SKM-1 (cell line): ENCODE measurements around the gene METTL14.
"Not testable (repeated sequence)": the region's sequence is repeated elsewhere in the genome, so short reads cannot be mapped to it uniquely, and the experiment has no call there.

ENCODE experiments used
- DNase-seq: peaks from one replicate; lab custom pipeline; 2025; ENCODE audit not compliant: unreplicated experiment; lab: John Stamatoyannopoulos, UW

Gene METTL14

GRCh38 chr4:118684873-118685811 lies at the start of gene METTL14:
Gene METTL14 (plus strand): TSS chr4:118685392. CDS start chr4:118685535, 143 bp downstream.
- peak; percentile 87 for DNase-seq

- not testable (repeated sequence) for DNase-seq
Observed at GRCh38 chr4:118636126-118636525, 49.1 kb upstream of the METTL14 start.

GRCh38 chr4:118664665-118665064 lies 20.5 kb upstream of the METTL14 start:
- DNase-seq = not testable (repeated sequence)

GRCh38 chr4:118669220-118669619 lies 16.0 kb upstream of the METTL14 start:
- DNase-seq = not testable (repeated sequence)

GRCh38 chr4:118670968-118671367 lies 14.2 kb upstream of the METTL14 start:
- not testable (repeated sequence) for DNase-seq

DNA sequence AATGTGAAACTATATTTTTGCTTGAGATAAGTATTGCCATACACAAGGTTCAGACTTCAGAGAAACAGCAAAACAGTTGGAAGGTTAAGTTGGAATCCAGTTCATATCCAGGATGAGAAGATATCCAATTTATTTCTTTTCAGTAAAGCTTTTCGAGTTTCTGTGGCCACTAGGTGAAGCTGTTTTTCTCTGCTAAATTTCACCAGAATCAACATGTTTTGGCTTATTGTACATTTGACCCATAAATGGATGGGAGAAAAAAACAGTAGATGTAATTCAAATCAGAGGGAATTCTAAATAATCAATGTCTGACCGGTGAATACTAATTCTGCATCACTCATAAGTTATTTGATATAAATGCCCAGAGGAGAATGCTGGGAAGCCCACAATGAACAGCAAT lies 9.1 kb upstream of the METTL14 start:
- no peak for DNase-seq

- DNase-seq = no peak
Observed at GRCh38 chr4:118680808-118681207, 4.4 kb upstream of the METTL14 start.

DNA sequence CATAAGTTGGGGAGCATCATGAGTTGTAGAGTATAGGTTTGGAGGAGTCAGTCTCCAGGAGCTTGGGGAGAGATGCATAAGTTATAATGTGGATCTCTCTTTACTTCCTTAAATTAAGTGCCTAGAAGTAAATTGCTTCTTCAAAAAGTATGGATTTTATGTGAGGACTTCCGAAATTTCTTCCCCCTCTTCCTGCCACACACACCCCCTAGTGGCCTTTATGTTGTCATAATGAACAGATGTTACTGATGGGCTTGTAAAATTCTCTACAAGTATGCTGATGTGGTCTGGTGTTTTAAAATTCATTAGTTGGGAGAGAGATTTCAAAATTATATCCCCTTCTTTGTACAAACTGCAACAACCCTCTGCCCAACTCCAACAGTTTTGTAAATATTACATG lies 2.3 kb upstream of the METTL14 start:
- DNase-seq = peak; percentile 21

GRCh38 chr4:118683513-118683912 lies 1.7 kb upstream of the METTL14 start:
- no peak for DNase-seq

GRCh38 chr4:118703118-118703517 lies 17.9 kb downstream of the METTL14 start:
- DNase-seq = no peak

- no peak for DNase-seq
Observed at GRCh38 chr4:118711052-118711451, 25.9 kb downstream of the METTL14 start.

DNA sequence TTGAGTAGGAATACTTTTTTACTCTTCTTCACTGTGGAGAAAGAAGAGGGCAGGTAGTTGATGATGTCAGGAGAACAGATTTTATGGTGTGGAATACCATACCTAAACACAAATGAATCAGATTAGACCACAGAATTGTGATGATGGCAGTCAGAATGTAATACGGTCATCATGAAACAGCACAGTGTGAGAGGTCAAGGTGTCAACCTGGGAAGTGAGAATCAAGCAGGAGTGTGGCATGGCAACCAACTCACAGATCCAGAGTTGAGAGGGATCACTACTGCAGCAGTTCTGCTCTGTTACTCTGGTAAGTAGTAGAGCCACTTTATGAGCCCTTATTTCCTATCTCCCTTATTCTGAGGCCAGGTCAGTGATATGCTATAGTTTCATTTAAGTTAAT lies 27.7 kb downstream of the METTL14 start:
- DNase-seq = no peak

GRCh38 chr4:118714682-118715081 lies 29.5 kb downstream of the METTL14 start:
- DNase-seq = no peak

- no peak for DNase-seq
Observed at GRCh38 chr4:118716304-118716703, 31.1 kb downstream of the METTL14 start.

GRCh38 chr4:118718511-118719170 lies 33.4 kb downstream of the METTL14 start:
- no peak for DNase-seq

DNA sequence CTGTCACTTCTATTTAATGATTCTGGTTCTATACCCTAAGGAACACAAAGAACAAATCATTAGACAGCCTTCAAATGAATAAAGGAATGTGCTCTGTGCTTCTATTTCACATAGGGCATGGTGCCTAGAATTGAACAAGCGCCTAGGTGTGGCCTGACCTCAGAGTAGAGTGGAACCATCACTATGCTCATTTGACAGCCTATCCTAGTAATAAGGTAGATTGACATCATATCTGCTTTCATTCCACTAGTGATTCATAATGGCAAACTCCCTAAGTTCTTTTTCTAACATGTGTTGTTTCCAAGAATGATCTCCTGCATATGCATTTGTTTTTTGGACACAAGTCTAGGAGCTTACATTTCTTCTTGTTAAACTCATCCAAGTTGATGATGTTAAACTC lies 36.6 kb downstream of the METTL14 start:
- no peak for DNase-seq

DNA sequence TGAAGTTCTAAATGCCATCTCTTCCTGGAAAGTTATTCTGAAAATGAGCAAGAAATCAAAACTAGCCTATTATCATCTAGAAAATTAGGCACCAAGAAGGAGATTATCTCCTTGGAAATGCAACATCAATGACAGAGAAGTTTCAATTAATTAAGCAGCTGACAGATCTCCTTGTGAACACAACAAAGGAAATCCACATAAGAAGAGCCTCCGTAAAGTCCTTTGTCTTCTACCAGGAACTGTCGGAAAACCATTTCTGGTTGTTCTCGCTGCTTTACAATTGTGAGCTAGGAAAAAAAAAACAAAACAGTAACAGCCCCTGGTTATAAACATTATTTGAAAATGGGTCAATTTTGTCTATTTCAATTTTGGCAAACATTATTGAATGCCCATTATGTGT lies 38.2 kb downstream of the METTL14 start:
- no peak for DNase-seq

DNA sequence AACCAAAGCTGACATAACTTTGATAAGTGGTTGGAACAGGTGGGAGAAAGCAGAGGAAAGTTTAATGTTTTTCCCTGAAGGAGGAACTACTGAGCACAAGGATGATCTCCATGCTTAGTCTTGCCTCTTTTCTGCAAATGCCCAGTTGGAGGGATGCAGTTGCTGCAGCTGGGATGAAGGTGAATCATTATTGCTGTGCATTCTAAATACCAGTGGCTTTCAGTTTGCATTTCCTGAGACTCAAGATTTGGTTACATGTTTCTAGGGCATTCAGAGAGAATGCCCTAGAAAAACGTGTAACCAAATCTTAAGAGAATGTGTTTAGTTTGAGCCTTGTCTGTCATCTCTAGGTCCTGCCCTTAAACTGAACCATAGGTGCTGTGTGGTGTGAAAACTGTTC lies 42.2 kb downstream of the METTL14 start:
- DNase-seq = no peak

GRCh38 chr4:118729287-118730286 lies 44.4 kb downstream of the METTL14 start:
- DNase-seq = no peak

GRCh38 chr4:118730683-118731082 lies 45.5 kb downstream of the METTL14 start:
- no peak for DNase-seq
